GM11168 (cell line): Measurements from ENCODE around the gene HTR1E.
"Not testable (repeated sequence)": the region's sequence is repeated elsewhere in the genome, so short reads cannot be mapped to it uniquely, and the experiment has no call there.

Experiments used
- in situ Hi-C: fragments of 300-500 bp; cut with MboI; formaldehyde crosslinking; loops from one replicate; pipeline ENCODE4 v1.12.0; 2022; ENCODE audit warnings: low sequenced_read_pairs; ENCODE audit not compliant: unreplicated experiment

HTR1E gene

GRCh38 chr6:86937219-86938079 lies at the start of gene HTR1E:
Gene HTR1E, plus strand, starts transcription at chr6:86937528. Its CDS starts 77,807 bp downstream, at chr6:87015335.
- in situ Hi-C loops = no loop called here

GRCh38 chr6:86888301-86888700 lies 49.0 kb upstream of the HTR1E start:
- in situ Hi-C loops = no loop called here

- in situ Hi-C loops = not testable (repeated sequence)
Measured at GRCh38 chr6:86897265-86897664, 40.1 kb upstream of the HTR1E start.

- in situ Hi-C loops = no loop called here
Measured at GRCh38 chr6:86913795-86914194, 23.5 kb upstream of the HTR1E start.

- in situ Hi-C loops = no loop called here
Measured at GRCh38 chr6:86916393-86916792, 20.9 kb upstream of the HTR1E start.

- in situ Hi-C loops = not testable (repeated sequence)
Measured at GRCh38 chr6:86927138-86927537, 10.2 kb upstream of the HTR1E start.

- in situ Hi-C loops = not testable (repeated sequence)
Measured at GRCh38 chr6:86927859-86928258, 9.5 kb upstream of the HTR1E start.

GRCh38 chr6:86934365-86934764 lies 3.0 kb upstream of the HTR1E start:
- in situ Hi-C loops = no loop called here

GRCh38 chr6:86936834-86937218 lies 502 bp upstream of the HTR1E start:
- in situ Hi-C loops = no loop called here

- in situ Hi-C loops = no loop called here
Measured at GRCh38 chr6:86938814-86939213, 1.5 kb downstream of the HTR1E start.

GRCh38 chr6:86941461-86941860 lies 4.1 kb downstream of the HTR1E start:
- in situ Hi-C loops = no loop called here

GRCh38 chr6:86942769-86943516 lies 5.6 kb downstream of the HTR1E start:
- in situ Hi-C loops = no loop called here

- in situ Hi-C loops = no loop called here
Measured at GRCh38 chr6:86943819-86944407, 6.6 kb downstream of the HTR1E start.

GRCh38 chr6:86949771-86950170 lies 12.4 kb downstream of the HTR1E start:
- in situ Hi-C loops = no loop called here

- in situ Hi-C loops = no loop called here
Measured at GRCh38 chr6:86952991-86953390, 15.7 kb downstream of the HTR1E start.

GRCh38 chr6:86959656-86960055 lies 22.3 kb downstream of the HTR1E start:
- in situ Hi-C loops = no loop called here

- in situ Hi-C loops = no loop called here
Measured at GRCh38 chr6:86961455-86962200, 24.3 kb downstream of the HTR1E start.

GRCh38 chr6:86963352-86963751 lies 26.0 kb downstream of the HTR1E start:
- in situ Hi-C loops = no loop called here

- in situ Hi-C loops = no loop called here
Measured at GRCh38 chr6:86964029-86964579, 26.8 kb downstream of the HTR1E start.

- in situ Hi-C loops = no loop called here
Measured at GRCh38 chr6:86966271-86966670, 28.9 kb downstream of the HTR1E start.
